ES-I3 (cell line): ENCODE results near the gene CSN1S1.
"Not testable (repeated sequence)": the region's sequence is repeated elsewhere in the genome, so short reads cannot be mapped to it uniquely, and the experiment has no call there.

Experiments
- H3K36me3 ChIP-seq: 2 replicates; pipeline ENCODE4 v1.6.1; 2013; ENCODE audit warnings: mild to moderate bottlenecking, low read length, control low read depth, moderate library complexity; ENCODE audit not compliant: insufficient read depth
- H3K4me1 ChIP-seq: 2 replicates; pipeline ENCODE4 v1.6.1; 2013; ENCODE audit warnings: mild to moderate bottlenecking, control low read depth, low read length; ENCODE audit not compliant: insufficient read depth
- H3K9ac ChIP-seq: 2 replicates; pipeline ENCODE4 v1.6.1; 2013; ENCODE audit warnings: low read depth, mild to moderate bottlenecking, low read length, moderate library complexity
- H3K9me3 ChIP-seq: 2 replicates; pipeline ENCODE4 v1.6.1; 2013; ENCODE audit warnings: mild to moderate bottlenecking, low read length, moderate library complexity; ENCODE audit not compliant: control insufficient read depth, insufficient read depth

Gene CSN1S1, protein sequence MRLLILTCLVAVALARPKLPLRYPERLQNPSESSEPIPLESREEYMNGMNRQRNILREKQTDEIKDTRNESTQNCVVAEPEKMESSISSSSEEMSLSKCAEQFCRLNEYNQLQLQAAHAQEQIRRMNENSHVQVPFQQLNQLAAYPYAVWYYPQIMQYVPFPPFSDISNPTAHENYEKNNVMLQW

DNA sequence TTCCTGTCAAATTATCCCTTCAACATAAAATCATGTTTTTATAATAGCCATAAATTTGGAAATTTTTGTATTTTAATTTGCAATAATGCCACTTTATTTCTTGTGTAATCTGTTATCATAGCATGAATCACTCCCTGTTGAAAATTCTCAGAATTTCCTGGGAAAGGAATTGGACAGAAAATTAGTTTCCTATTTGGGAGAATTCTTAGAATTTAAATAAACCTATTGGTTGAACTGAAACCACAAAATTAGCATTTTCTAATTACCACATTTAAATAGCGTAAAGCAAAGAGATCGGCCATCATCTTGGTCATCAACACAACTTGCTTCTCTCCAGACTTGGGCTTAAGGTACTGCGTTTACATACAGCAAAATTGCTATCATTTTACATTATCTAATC is at the start of gene CSN1S1:
TSS of gene CSN1S1 (plus strand) at position 301 of the 400 bp plus-strand sequence. CDS start 1,488 bp downstream, outside the sequence.
- Histone ChIP-seq H3K9ac (no peak within 1 kb of the TSS), H3K36me3 (no peaks in the 10 kb centered on the region), H3K9me3 (no peaks in the 10 kb centered on the region), H3K4me1 (no peaks in the 10 kb centered on the region)

DNA sequence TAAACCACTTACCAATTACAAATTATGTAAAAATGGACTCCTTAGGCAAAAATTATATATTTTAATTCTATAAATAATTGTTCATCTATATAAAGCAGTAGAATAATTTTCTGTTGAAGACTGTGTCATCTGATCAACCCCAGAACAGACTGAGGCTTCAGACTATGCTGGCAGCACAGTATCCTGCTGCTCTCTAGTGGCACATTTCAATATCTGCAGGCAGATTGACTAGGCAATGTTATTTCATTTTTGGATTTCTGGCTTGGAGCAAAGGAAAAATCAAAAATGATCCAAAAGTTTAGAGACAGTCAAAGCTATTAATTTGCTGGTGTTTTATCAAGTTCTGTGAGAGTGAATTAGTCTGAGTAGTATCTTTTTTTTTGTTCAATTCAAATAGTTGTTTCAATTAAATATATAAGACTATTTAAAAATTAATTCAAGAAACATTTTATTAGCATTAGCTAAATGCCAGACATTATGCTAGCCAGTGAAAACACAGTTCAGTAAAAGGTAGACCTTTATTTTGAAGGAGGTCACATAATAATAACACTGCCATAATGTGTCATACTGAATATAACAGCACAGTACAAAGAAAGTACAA is 49.6 kb upstream of the CSN1S1 start:
- H3K4me1 ChIP-seq, result no peaks in the 10 kb centered on the region
- no peaks in the 10 kb centered on the region for H3K36me3 ChIP-seq
- H3K9me3 ChIP-seq, result no peaks in the 10 kb centered on the region

DNA sequence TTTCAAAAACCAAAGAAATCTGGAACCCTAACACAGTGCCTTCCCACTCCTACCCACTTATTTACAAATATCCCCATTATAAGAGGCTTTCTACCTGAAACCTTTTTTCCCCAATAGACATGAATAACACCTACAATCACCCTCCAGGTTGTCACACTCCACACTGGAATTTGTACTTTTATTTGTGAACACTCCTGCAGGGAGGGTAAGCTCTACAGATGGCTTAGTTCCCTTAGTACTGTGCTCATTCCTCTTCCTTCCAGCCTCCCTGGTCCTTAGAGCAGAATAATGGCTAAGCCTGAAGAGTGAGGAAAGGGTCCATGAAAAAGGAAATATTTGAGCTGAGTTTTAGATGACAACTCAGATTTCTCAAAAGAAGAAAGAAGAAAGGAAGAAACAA is 48.7 kb upstream of the CSN1S1 start:
- H3K9me3 ChIP-seq, result no peaks in the 10 kb centered on the region
- no peaks in the 10 kb centered on the region for H3K4me1 ChIP-seq
- no peak overlapping the region for H3K9ac ChIP-seq
- H3K36me3 ChIP-seq, result no peaks in the 10 kb centered on the region

More for the DNA sequence above, 49.6 kb upstream of the CSN1S1 start:
- no peak overlapping the region for H3K9ac ChIP-seq

DNA sequence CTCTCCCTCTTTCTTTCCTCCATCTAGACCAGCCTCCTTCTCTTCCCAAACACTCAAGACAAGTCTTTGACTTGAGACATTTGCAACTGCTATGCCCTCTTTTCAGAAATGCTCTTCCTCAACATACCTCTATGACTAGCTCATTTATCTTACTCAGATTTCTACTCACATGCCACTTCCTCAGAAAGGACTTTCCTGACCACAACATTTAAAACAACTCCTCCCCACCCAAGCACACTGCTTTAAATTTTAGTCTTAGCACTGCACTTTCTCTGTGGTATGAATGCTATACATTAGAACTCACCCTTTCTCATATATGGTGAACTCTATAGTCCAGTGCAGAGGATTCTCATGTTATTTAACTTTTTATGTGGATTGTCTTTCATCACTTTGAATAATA is 42.5 kb upstream of the CSN1S1 start:
- no peaks in the 10 kb centered on the region for H3K4me1 ChIP-seq
- H3K9ac ChIP-seq, result no peak overlapping the region
- H3K9me3 ChIP-seq, result no peaks in the 10 kb centered on the region
- no peaks in the 10 kb centered on the region for H3K36me3 ChIP-seq

DNA sequence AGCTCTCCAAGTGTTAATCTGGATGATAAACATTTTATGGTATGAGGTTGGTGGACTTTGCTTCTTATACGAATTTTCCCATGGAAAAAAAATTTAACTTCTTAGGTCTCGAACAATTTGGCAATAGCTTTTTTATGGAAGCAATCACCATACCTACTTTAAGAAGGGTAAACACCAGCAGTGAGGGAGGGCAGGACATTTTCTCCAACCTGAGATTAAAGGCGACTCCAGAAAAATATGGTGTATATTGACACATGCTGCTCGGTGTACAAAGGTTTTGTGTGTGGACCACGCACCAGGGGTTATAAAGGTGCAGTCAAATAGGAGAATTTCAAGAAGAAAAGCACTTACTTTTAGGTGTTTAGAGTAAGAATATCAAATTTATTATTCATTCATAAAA is 36.7 kb upstream of the CSN1S1 start:
- no peaks in the 10 kb centered on the region for H3K4me1 ChIP-seq
- no peaks in the 10 kb centered on the region for H3K9me3 ChIP-seq
- no peak overlapping the region for H3K9ac ChIP-seq
- H3K36me3 ChIP-seq, result no peaks in the 10 kb centered on the region

DNA sequence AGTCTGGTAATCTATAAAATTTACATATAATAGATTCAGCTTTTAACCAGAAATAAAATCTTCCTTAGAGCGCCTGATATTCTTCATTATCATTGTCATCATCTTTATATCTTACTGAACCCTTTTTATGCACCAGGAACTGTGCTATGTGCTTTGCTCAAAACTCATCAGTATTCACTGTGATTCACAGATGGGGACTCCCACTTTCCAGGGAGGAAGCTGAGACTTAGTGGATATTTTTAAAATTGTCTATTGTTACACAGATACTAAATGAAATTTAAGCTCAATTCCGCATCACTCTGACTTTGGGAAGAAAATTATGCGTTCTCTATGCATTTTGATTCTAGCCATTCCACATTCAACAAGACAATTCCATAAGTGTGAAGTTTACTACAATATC is 36.1 kb upstream of the CSN1S1 start:
- Histone ChIP-seq H3K36me3 (no peaks in the 10 kb centered on the region), H3K9me3 (no peaks in the 10 kb centered on the region), H3K4me1 (no peaks in the 10 kb centered on the region), H3K9ac (no peak overlapping the region)

DNA sequence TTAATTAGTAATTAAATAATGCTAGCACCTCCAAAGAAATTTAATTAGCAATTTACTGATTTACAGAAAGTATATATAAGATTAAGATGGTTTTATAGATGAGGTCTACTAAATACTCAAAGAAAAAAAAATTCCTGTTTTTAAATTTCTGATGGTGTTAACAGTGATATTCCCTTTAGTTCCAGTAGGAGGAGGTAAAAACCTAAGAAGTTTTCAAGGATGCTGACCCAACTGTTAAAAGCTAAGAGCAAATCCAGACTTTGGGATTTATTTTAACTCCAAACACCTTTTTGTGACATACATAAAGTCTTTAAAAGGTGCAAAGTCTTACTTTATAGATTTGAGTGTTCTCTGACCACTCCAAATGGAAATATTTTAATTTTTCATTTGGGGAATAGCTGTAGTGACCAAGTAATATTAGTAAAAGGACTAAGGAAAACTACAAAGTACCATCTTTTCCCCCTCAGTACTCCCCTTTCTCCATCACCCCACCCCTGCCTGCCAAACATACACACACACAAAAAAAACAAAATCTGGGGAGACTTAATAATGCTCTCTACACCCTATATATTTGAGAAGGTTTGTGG is 34.2 kb upstream of the CSN1S1 start:
- Histone ChIP-seq H3K9ac (no peak overlapping the region), H3K9me3 (no peaks in the 10 kb centered on the region), H3K4me1 (no peaks in the 10 kb centered on the region), H3K36me3 (no peaks in the 10 kb centered on the region)

DNA sequence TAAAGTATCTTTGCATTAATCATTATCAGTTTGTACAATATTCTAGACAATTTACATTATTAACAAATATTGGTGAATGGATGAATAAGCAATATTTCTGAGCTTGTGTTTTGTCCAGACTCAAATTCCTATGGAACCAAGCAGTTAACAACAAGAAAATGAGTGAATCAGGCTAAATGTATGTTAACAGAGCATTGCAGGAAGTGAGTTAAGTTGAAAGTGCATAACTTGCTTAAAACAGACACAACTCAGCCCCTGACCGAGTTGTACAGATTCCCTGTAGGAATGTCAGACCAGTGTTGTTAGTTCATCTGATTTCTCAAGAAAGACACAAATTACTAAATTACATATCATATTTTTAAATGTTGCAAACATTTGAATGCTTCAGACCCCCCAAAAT is 23.7 kb upstream of the CSN1S1 start:
- Histone ChIP-seq H3K36me3 (no peaks in the 10 kb centered on the region), H3K4me1 (no peaks in the 10 kb centered on the region), H3K9me3 (no peaks in the 10 kb centered on the region), H3K9ac (no peak overlapping the region)

DNA sequence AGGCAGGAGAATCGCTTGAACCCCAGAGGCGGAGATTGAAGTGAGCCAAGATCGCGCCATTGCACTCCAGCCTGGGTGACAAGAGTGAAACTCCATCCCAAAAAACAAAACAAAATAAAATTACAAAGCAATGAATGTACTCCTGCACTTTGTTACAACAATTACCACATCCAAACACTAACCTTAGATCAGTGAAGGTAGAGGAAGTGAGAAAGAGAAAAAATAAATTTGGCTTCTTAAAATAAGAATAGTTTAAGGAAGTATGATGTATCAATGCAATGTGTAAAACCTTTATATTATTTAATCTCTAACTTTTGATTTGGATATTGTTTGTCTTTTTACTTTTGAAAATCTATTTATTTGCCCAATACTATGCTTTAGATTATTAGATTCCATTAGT is 21.7 kb upstream of the CSN1S1 start:
- Histone ChIP-seq H3K36me3 (no peaks in the 10 kb centered on the region), H3K9me3 (no peaks in the 10 kb centered on the region), H3K4me1 (no peaks in the 10 kb centered on the region)

DNA sequence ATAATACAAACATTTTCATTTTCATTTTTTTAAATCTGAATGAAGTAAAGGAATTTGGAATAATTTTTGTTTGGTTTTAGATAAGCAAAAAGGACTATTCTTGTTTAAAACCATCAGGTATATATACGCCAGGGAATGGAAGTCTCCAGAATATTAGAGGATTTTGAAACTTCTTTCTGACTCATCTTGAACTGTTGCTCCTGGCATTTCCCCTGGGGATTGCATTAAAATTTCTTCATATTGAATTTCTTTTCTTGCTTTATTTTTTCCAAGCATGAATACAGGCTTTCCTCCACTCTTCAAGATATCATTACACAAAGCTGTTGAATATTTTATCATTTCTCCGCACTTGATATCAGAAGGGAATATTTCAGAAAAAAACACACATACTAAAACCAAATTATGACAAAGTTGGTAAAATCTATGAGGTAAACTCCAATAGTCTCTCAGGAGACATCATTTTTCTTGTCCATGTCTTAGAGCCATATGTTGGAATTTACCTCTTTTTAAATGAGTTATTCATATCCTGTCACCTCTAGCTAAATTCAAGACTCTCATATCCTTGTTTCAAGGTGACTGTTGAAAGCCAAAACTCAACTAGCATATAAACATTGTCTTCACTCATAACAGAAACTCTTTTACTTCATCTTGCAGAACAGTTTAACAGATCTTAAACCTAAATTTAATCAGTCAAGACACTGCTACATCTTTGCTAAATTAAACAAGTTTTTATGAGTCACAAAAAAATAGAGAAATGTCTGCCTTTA is 20.7 kb upstream of the CSN1S1 start:
- Histone ChIP-seq H3K9ac (no peak overlapping the region), H3K4me1 (no peaks in the 10 kb centered on the region), H3K36me3 (no peaks in the 10 kb centered on the region), H3K9me3 (no peaks in the 10 kb centered on the region)

More for the DNA sequence above, 21.7 kb upstream of the CSN1S1 start:
- no peak overlapping the region for H3K9ac ChIP-seq

DNA sequence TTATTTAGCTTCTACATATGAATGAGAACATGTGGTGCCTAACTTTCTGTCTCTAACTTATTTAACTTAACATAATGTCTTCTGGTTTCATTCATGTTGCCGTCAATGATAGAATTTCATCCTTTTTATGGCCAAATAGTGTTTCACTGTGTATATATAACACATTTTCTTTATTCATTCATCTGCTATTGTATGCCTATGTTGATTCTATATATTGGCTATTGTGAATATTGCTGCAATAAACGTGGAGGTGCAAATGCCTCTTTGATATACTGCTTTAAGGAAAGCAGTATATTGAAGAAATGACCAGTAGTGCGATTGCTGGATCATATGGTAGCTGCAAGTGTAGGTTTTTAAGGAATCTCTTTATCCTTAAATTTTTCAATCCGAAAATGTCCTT is 10.0 kb upstream of the CSN1S1 start:
- no peak overlapping the region for H3K9ac ChIP-seq
- H3K4me1 ChIP-seq, result no peaks in the 10 kb centered on the region
- no peaks in the 10 kb centered on the region for H3K36me3 ChIP-seq
- H3K9me3 ChIP-seq, result no peaks in the 10 kb centered on the region

DNA sequence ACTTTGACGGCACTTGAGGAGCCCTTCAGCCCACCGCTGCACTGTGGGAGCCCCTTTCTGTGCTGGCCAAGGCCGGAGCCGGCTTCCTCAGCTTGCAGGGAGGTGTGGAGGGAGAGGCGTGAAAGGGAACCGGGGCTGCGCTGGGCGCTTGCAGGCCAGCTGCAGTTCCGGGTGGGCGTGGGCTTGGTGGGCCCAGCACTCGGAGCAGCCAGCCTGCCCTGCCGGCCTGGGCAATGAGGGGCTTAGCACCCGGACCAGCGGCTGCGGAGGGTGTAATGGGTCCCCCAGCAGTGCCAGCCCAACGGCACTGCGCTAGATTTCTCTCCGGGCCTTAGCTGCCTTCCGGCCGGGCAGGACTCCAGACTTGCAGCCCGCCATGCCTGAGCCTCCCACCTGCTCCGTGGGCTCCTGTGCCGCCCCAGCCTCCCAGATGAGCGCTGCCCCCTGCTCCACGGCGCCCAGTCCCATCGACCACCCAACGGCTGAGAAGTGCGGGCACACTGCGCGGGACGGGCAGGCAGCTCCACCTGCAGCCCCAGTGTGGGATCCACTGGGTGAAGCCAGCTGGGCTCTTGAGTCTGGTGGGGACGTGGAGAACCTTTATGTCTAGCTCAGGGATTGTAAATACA is 7.0 kb upstream of the CSN1S1 start:
- not testable (repeated sequence) for H3K9me3 ChIP-seq, H3K36me3 ChIP-seq, H3K4me1 ChIP-seq

DNA sequence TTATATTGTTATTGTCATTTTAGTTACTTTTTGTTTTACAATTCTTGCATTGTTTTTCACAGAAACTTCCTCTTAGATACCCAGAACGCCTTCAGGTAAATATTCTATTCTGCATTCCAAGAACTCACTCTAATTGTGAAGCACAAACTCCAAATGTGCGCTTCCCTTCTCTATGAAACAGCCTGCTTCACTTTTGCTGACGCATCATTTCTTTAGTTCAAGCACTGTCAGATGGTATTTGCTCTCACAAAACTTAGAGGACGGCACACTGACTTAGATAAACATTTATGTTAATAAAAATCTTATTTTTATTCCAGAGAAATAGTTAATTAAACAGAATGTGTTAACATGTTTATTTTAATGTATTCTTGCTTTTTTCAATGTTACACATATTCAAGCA is 3.3 kb downstream of the CSN1S1 start:
- Histone ChIP-seq H3K4me1 (no peaks in the 10 kb centered on the region), H3K9me3 (no peaks in the 10 kb centered on the region), H3K9ac (no peak overlapping the region), H3K36me3 (no peaks in the 10 kb centered on the region)

More for the DNA sequence above, 7.0 kb upstream of the CSN1S1 start:
- not testable (repeated sequence) for H3K9ac ChIP-seq

DNA sequence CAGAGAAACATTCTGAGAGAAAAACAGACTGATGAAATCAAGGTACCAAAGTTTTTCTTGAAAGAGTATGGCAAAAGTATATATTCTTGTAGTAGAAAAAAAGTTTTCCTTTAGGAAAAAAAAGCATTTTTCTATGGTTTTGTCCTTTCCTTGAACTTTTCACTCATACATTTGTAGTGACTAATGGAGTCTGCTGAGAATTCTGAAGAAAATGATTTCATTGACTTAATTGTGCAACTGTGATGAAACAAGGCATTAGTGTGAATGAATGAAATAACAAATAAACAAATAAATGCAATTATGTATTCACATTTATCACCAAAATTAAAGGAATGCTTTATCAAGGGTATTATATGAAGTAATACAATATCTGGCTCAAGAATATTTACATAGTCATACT is 5.7 kb downstream of the CSN1S1 start:
- Histone ChIP-seq H3K9me3 (no peaks in the 10 kb centered on the region), H3K9ac (no peak overlapping the region), H3K4me1 (no peaks in the 10 kb centered on the region), H3K36me3 (no peaks in the 10 kb centered on the region)
